ENCODE data around the gene FLRT3. TPM values are rescaled to one million over a fixed set of nuclear protein-coding genes. Genes with fewer than 3 reads are reported as not detected.
A peak's percentile ranks its signal among the peaks of the same experiment; 100 is the strongest.

Gene FLRT3
- 52.7 TPM for polyA plus RNA-seq (2013, experiment 1 of 4)
- 69.5 TPM for polyA plus RNA-seq (2013, experiment 2 of 4)
- 53.4 TPM for polyA plus RNA-seq (2013, experiment 3 of 4)
- 53.3 TPM for polyA plus RNA-seq (2013, experiment 4 of 4)

DNA sequence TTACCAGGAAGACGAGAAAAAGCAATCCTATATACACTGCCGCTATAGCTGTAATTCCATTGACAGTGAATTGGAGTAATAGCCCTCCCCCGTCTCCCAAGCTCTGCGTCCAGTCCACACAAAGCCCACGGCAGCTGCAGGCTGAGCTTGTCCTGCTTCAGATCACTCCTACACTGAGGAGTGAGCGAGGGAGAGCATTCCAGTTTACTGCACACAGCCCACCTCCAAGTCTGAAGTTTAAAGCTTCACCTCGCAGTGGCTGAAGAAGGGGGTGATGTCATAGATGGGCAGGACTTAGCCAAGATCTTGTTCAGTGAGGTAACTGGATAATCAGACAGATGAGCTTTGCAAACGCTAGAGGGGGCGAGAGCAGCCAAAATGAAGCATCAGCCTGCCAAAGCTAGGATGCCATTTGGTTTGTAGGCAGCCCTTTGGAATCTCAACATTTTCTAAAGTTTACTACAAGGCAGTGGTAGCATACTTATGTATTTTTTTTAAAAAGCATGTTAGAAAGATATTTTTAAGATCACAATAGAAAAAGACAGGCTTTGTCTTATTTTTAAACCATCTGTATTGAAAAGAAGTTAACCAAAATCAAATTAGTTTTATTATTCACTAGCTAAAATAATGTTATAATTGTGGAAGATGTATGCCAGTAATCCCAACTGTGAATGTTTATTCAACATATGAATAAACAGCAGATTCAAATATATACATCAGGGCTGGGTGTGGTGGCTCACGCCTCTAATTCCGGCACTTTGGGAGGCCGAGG, at the start of gene FLRT3:
Gene FLRT3 (minus strand): TSS at position 213 of the 772 bp plus-strand sequence. CDS start 10,106 bp downstream, outside the sequence.
- peak within 1 kb of the TSS; percentile 60 for H3K27ac ChIP-seq (ENCODE audit: insufficient read depth, low read depth, low read length, poor library complexity, severe bottlenecking)
- no peaks in the 10 kb centered on the region for H3K36me3 ChIP-seq (ENCODE audit: control insufficient read depth, insufficient read depth, low read length)
- H3K9me3 ChIP-seq (ENCODE audit: control insufficient read depth, low read length) = no peaks in the 10 kb centered on the region
- H3K4me1 ChIP-seq (ENCODE audit: control insufficient read depth, insufficient read depth, low read length) = peaks cover 5% of the 10 kb centered on the region
- 34 to 35% methylated on average over 12 of the region's 12 CpGs for WGBS, 2 experiments
- H3K4me3 ChIP-seq (ENCODE audit: insufficient read depth, low read depth, low read length) = peak within 1 kb of the TSS; percentile 64
- no peaks in the 10 kb centered on the region for H3K27me3 ChIP-seq (ENCODE audit: control insufficient read depth, insufficient read depth, low read length, poor library complexity, severe bottlenecking)

DNA sequence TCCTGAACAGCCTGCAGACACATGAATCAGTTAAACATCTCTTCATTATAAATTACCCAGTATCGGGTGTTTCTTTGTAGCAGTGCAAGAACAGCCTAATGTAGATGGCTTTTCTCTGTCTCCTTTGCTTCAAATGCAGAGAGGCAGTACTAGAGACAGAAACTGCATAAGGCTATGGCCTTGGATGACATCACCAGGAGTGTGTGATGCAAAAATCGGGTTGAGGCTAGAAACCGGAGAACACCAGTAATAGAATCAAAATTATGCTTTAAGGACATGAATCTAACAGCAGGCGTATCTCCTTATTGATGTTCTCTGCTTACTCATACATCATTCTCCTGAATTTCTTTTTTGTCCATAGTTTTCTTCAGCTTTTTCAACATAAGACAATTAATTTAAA, 49.3 kb upstream of the FLRT3 start:
- no peaks in the 10 kb centered on the region for H3K36me3 ChIP-seq (ENCODE audit: control insufficient read depth, insufficient read depth, low read length)
- 93 to 98% methylated on average over 4 of the region's 4 CpGs for WGBS, 2 experiments

DNA sequence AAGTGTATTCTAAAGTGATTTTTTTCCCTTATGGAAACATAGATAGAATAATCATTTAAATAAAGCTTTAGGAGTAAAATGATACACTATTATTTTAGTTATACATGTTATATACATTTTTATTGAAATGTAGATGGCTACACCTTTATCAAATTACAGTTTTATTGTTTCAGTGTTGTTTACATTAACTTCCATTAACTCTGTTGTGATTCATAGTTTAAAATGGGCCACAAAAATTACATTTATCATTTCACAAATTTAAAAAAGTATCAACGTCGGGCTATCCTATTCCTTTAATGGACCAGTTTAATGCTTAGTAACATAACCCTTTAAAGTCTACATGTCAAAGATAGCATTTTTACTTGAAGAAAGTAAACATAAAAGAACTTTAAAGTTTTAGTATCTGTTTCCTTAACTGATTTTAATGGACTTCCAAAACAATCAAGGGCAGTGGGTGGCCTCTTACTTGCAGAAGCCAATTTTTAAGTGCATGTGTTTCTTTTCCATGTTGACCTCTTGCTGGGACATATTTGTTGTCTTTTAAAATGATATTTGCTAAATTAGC, 47.8 kb upstream of the FLRT3 start:
- Histone ChIP-seq H3K9me3 (ENCODE audit: control insufficient read depth, low read length) (peaks cover 2% of the 10 kb centered on the region), H3K27me3 (ENCODE audit: control insufficient read depth, insufficient read depth, low read length, poor library complexity, severe bottlenecking) (no peaks in the 10 kb centered on the region), H3K36me3 (ENCODE audit: control insufficient read depth, insufficient read depth, low read length) (no peaks in the 10 kb centered on the region), H3K4me1 (ENCODE audit: control insufficient read depth, insufficient read depth, low read length) (no peaks in the 10 kb centered on the region), H3K27ac (ENCODE audit: insufficient read depth, low read depth, low read length, poor library complexity, severe bottlenecking) (no peak overlapping the region), H3K4me3 (ENCODE audit: insufficient read depth, low read depth, low read length) (no peak overlapping the region)
- 81 to 87% methylated on average over 2 of the region's 2 CpGs for WGBS, 2 experiments

More for the DNA sequence above, 49.3 kb upstream of the FLRT3 start:
- Histone ChIP-seq H3K27ac (ENCODE audit: insufficient read depth, low read depth, low read length, poor library complexity, severe bottlenecking) (no peak overlapping the region), H3K4me1 (ENCODE audit: control insufficient read depth, insufficient read depth, low read length) (no peaks in the 10 kb centered on the region), H3K27me3 (ENCODE audit: control insufficient read depth, insufficient read depth, low read length, poor library complexity, severe bottlenecking) (no peaks in the 10 kb centered on the region), H3K4me3 (ENCODE audit: insufficient read depth, low read depth, low read length) (no peak overlapping the region), H3K9me3 (ENCODE audit: control insufficient read depth, low read length) (peaks cover 2% of the 10 kb centered on the region)

DNA sequence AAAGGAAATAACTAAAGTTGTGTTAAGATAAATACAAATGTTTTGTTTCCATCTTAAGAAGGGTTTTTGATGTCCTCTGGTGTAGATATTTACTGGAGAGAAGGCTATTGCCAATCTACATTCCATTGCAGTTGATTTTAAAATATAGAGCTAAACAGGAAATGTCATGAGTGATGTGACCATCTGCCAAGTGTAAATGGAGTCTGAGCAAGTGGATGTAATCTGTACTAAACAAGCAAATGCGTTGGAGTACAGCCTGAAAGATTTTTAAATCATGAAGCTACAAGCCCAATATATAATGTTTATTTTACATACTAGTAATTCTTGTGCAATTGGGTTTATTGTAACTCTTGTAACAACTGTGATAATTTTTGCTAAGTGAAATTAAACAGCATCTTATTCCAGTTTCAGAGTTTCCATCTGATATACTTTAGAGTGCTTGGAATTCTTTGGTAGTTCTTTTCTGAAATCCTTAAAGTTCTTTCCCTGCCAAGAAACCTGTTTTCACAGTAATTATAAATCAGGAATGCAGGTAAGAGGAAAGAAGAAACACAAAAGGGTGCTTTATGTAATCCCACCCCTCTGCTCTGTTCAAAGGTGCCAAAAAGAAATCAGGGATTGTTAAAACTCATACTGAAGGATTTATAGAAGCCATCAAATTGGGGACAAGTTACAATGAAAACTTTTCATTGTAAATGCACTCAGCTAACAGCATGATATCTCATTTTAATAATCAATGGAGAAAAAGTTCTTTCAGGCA, 47.2 kb upstream of the FLRT3 start:
- H3K27me3 ChIP-seq (ENCODE audit: control insufficient read depth, insufficient read depth, low read length, poor library complexity, severe bottlenecking) = no peaks in the 10 kb centered on the region
- H3K4me3 ChIP-seq (ENCODE audit: insufficient read depth, low read depth, low read length) = no peak overlapping the region
- no peak overlapping the region for H3K27ac ChIP-seq (ENCODE audit: insufficient read depth, low read depth, low read length, poor library complexity, severe bottlenecking)
- no peaks in the 10 kb centered on the region for H3K4me1 ChIP-seq (ENCODE audit: control insufficient read depth, insufficient read depth, low read length)
- no peaks in the 10 kb centered on the region for H3K36me3 ChIP-seq (ENCODE audit: control insufficient read depth, insufficient read depth, low read length)
- 100% methylated on average over 1 of the region's 1 CpG for WGBS, 2 experiments
- H3K9me3 ChIP-seq (ENCODE audit: control insufficient read depth, low read length) = peaks cover 2% of the 10 kb centered on the region

DNA sequence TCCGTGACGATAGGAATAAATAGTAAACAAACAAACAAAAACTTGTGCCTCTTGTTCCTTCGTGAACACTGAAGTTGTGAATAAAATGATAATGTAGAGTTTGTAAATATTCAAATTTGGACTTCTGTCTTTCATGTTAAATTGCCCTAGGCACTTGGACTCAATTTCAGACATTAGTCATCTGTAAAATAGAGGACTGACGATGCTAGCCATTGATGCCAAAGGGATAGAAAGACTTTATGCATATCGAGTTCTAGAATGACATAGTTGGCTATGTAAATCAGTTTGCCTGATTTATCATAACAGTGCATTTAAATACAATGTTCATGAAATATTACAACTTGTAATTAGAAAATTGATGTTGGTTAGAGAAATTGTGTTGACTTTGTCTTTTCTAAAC, 45.9 kb upstream of the FLRT3 start:
- no peak overlapping the region for H3K27ac ChIP-seq (ENCODE audit: insufficient read depth, low read depth, low read length, poor library complexity, severe bottlenecking)
- no peaks in the 10 kb centered on the region for H3K27me3 ChIP-seq (ENCODE audit: control insufficient read depth, insufficient read depth, low read length, poor library complexity, severe bottlenecking)
- 63 to 90% methylated on average over 3 to 5 of the region's 5 CpGs for WGBS, 2 experiments
- no peaks in the 10 kb centered on the region for H3K36me3 ChIP-seq (ENCODE audit: control insufficient read depth, insufficient read depth, low read length)
- H3K4me1 ChIP-seq (ENCODE audit: control insufficient read depth, insufficient read depth, low read length) = peaks cover 4% of the 10 kb centered on the region
- H3K9me3 ChIP-seq (ENCODE audit: control insufficient read depth, low read length) = peaks cover 2% of the 10 kb centered on the region
- no peak overlapping the region for H3K4me3 ChIP-seq (ENCODE audit: insufficient read depth, low read depth, low read length)

DNA sequence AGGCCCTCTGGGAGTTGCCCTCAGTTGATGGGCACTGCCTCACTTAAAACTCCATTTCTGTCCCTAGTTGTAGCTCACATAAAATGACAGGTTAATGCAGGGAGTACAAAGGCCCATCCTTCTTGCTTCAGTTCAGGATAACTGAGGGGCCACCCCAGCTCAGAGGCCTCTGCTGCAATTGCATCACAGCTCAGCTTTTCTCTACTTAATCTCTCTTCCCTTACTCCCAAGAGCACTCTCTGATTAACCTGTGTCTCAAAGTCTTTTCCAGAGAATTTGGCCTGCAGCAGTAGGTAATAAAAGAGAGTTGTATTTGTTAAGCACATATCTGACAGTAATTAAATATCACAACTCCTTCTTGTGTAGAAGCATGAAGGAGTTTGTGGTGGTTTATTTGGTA, 40.9 kb upstream of the FLRT3 start:
- Histone ChIP-seq H3K4me3 (ENCODE audit: insufficient read depth, low read depth, low read length) (no peak overlapping the region), H3K27me3 (ENCODE audit: control insufficient read depth, insufficient read depth, low read length, poor library complexity, severe bottlenecking) (no peaks in the 10 kb centered on the region), H3K36me3 (ENCODE audit: control insufficient read depth, insufficient read depth, low read length) (no peaks in the 10 kb centered on the region), H3K4me1 (ENCODE audit: control insufficient read depth, insufficient read depth, low read length) (peaks cover 38% of the 10 kb centered on the region), H3K9me3 (ENCODE audit: control insufficient read depth, low read length) (no peaks in the 10 kb centered on the region), H3K27ac (ENCODE audit: insufficient read depth, low read depth, low read length, poor library complexity, severe bottlenecking) (peak overlapping the region; percentile 1)

DNA sequence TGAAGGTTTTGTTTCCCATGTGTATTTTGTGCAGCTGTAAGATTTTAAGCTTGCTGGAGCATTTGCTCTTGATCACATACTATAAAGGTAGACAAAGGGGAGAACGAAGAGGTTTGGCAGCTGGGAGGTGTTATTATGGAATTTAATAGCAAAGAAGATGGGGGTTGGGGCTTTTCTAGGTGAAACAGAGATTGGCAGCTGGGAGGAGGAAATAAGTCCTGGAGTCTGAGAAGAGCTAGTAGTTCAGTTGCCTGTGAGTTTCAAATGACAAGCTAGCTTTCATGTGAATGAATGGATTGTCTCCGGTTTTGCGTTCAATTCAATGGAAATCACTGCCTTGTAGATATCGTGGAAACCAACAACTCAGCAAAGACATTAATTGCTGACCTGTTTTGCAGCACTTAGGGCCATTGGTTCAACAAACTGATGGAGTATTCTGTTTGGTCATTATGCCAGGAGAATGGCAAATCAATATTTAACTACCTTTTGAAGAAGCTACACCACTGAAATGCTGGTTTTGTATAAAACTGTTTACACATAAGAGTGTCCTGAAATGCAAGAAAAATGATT, 38.1 kb upstream of the FLRT3 start:
- no peaks in the 10 kb centered on the region for H3K27me3 ChIP-seq (ENCODE audit: control insufficient read depth, insufficient read depth, low read length, poor library complexity, severe bottlenecking)
- H3K36me3 ChIP-seq (ENCODE audit: control insufficient read depth, insufficient read depth, low read length) = no peaks in the 10 kb centered on the region
- H3K9me3 ChIP-seq (ENCODE audit: control insufficient read depth, low read length) = no peaks in the 10 kb centered on the region
- H3K4me1 ChIP-seq (ENCODE audit: control insufficient read depth, insufficient read depth, low read length) = peaks cover 45% of the 10 kb centered on the region
- peak overlapping the region; percentile 4 for H3K4me3 ChIP-seq (ENCODE audit: insufficient read depth, low read depth, low read length)
- H3K27ac ChIP-seq (ENCODE audit: insufficient read depth, low read depth, low read length, poor library complexity, severe bottlenecking) = peak overlapping the region; percentile 60
- 29 to 34% methylated on average over 4 of the region's 4 CpGs for WGBS, 2 experiments

DNA sequence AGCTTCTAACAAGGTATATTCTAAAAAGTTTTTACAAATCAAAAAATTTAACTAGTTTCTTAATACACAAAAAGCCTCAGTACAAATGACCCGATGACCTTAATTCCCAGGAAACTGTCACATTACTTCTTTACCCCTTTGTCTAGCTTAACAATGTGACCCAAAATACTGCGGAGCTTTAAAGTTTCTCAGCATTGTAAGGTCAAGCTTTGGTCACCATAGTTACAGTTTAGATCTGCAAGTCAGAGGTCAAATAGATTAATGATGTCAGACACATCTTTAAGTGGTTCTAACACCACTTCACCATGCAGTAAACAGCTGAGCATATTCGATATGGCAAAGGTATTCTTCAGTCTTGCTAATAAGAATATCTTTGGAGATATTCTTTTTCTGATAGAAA, 36.8 kb upstream of the FLRT3 start:
- no peak overlapping the region for H3K4me3 ChIP-seq (ENCODE audit: insufficient read depth, low read depth, low read length)
- H3K4me1 ChIP-seq (ENCODE audit: control insufficient read depth, insufficient read depth, low read length) = peaks cover 49% of the 10 kb centered on the region
- WGBS, 2 experiments = 13 to 27% methylated on average over 2 to 3 of the region's 3 CpGs
- H3K27ac ChIP-seq (ENCODE audit: insufficient read depth, low read depth, low read length, poor library complexity, severe bottlenecking) = peak overlapping the region; percentile 52
- H3K36me3 ChIP-seq (ENCODE audit: control insufficient read depth, insufficient read depth, low read length) = no peaks in the 10 kb centered on the region
- H3K27me3 ChIP-seq (ENCODE audit: control insufficient read depth, insufficient read depth, low read length, poor library complexity, severe bottlenecking) = no peaks in the 10 kb centered on the region
- H3K9me3 ChIP-seq (ENCODE audit: control insufficient read depth, low read length) = no peaks in the 10 kb centered on the region

DNA sequence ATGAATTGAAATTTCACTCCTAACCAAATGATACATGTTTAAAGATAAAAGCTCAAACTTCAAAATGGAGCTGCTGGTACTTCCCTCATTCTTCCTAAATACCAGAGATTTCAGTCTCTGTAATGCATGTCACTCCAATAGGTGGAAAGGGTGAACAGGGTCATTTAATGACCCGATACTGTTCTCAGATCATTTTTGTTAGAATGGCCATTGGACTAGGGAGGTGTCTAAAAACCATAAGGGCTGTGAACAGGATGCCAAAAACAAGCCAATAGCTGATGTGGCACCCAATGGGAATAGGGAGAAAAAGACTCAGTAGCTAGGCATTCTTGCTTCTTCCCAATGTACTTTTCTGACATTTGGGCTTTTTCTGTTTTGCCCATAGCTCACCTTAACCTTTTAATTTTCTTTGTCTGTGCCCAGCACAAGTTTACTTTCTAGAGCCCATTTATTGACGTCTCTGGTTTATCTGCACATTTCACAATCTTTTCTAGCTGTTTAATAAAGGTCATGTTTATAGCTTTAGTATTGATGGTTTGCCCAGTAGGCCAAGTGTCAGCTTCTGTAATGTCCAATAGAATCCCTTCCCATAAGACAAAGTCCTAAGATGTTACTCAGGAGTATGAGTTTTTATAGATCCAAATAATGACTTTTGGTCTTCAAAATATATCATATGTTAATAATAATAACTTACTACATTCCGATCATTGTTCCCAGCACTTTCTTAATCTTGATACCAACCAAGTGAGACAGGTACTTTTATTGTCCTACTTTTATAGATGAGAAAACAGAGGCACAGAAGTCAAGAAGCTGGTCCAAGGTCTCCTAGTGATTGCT, 24.3 kb upstream of the FLRT3 start:
- WGBS, 2 experiments = 97 to 98% methylated on average over 1 to 3 of the region's 3 CpGs
- H3K27ac ChIP-seq (ENCODE audit: insufficient read depth, low read depth, low read length, poor library complexity, severe bottlenecking) = no peak overlapping the region

More for the DNA sequence above, 24.3 kb upstream of the FLRT3 start:
- H3K27me3 ChIP-seq (ENCODE audit: control insufficient read depth, insufficient read depth, low read length, poor library complexity, severe bottlenecking) = no peaks in the 10 kb centered on the region
- no peaks in the 10 kb centered on the region for H3K36me3 ChIP-seq (ENCODE audit: control insufficient read depth, insufficient read depth, low read length)
- H3K4me1 ChIP-seq (ENCODE audit: control insufficient read depth, insufficient read depth, low read length) = no peaks in the 10 kb centered on the region
- H3K9me3 ChIP-seq (ENCODE audit: control insufficient read depth, low read length) = no peaks in the 10 kb centered on the region
- no peak overlapping the region for H3K4me3 ChIP-seq (ENCODE audit: insufficient read depth, low read depth, low read length)
